H1 (cell line): ENCODE measurements around the gene MAP2K7. TPM values are rescaled to one million over a fixed set of nuclear protein-coding genes. Genes with fewer than 3 reads are reported as not detected.

Source experiments
- EP300 ChIP-seq, 2 experiments: IDR thresholded peaks; 1 replicate in 1 of 2; 2 replicates in 1 of 2; pipeline ENCODE4 v1.6.1; 2011 to 2012; ENCODE audit warnings: low read depth in 2 of 2, low read length in 2 of 2, mild to moderate bottlenecking in 2 of 2, borderline replicate concordance in 1 of 2, inconsistent platforms in 1 of 2, moderate library complexity in 1 of 2
- RAD21 ChIP-seq, 2 experiments: IDR thresholded peaks in 1 of 2; conservative IDR thresholded peaks in 1 of 2; 2 replicates each; pipeline ENCODE4 v1.6.1; 2011; ENCODE audit warnings: low read depth in 2 of 2, low read length in 2 of 2, improper control_type of control experiment in 1 of 2, inconsistent platforms in 1 of 2, mild to moderate bottlenecking in 1 of 2, moderate library complexity in 1 of 2
- TCF12 ChIP-seq: IDR thresholded peaks from 2 replicates; pipeline ENCODE4 v1.6.1; 2011; ENCODE audit warnings: low read depth, mild to moderate bottlenecking, low read length
- polyA plus RNA-seq, 7 experiments: library from polyadenylated mRNA; depleted of rRNA in 3 of 7; stranded (reverse) in 5 of 7; unstranded in 2 of 7; fragments of >200 nt in 5 of 7; fragments of 200-250 nt in 2 of 7; gene quantifications; 1 replicate in 5 of 7; 2 replicates in 1 of 7; 4 replicates in 1 of 7; pipeline versions ENCODE4 v1.2.1 to v1.2.3, GENCODE V29; 2011 to 2013; ENCODE audit warnings: missing spikeins in 2 of 7, mixed read lengths in 2 of 7
- total RNA-seq: library from RNA; stranded (reverse); fragmentation: NEBNext Ultra II Directional; extraction: Animal tissue kit (Norgen Biotek cat#: 25700); gene quantifications from 2 replicates; pipeline ENCODE4 v1.2.1, GENCODE V29; 2021

The MAP2K7 gene
- total and polyA plus RNA-seq, 2 of the 8 experiments (the other 6 are each of a cell fraction or from before 2014, with no cell fraction given): 8.9 to 38.3 TPM

- TF ChIP-seq RAD21 (IDR thresholded peaks at IDR 0.05 in 1 of 2, conservative IDR thresholded peaks at IDR 0.05 in 1 of 2; ENCODE audit: low read depth in 2 of 2, low read length in 2 of 2): peak; percentile 28 to 54; a peak in 3 of 4 replicates
- TF ChIP-seq EP300 (IDR thresholded peaks at IDR 0.05; ENCODE audit: borderline replicate concordance in 1 of 2, low read depth in 2 of 2, low read length in 2 of 2): no peak
- TF ChIP-seq TCF12: no peak
Observed at GRCh38 chr19:7933411-7933810, 29.7 kb downstream of the MAP2K7 start (continued).
